ENCODE results near the gene OR10A7.
A peak's percentile ranks its signal among the peaks of the same experiment; 100 is the strongest.
"Not testable (repeated sequence)": the region's sequence is repeated elsewhere in the genome, so short reads cannot be mapped to it uniquely, and the experiment has no call there.

Gene OR10A7, protein sequence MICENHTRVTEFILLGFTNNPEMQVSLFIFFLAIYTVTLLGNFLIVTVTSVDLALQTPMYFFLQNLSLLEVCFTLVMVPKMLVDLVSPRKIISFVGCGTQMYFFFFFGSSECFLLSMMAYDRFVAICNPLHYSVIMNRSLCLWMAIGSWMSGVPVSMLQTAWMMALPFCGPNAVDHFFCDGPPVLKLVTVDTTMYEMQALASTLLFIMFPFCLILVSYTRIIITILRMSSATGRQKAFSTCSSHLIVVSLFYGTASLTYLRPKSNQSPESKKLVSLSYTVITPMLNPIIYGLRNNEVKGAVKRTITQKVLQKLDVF

DNA sequence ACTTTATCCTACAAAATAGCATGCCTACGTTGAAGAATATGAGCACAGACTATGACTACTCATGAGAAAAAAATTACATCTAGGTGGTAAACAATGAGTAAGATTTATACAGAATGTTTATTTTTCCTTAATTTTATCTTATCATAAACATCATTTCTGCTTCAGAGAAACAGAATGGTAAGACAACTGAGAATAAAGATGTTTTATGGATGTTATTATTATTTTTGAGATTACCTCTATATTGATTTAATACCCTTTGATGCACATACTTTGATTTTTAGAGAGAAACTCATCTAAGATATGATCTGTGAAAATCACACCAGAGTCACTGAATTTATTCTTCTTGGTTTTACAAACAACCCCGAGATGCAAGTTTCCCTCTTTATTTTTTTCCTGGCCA is at the start of gene OR10A7:
Gene OR10A7, plus strand, starts transcription at position 301 of the 400 bp plus-strand sequence. Its CDS starts 0 bp downstream, at position 301.
- no peak for DNase-seq (ENCODE audit: low read depth)

DNA sequence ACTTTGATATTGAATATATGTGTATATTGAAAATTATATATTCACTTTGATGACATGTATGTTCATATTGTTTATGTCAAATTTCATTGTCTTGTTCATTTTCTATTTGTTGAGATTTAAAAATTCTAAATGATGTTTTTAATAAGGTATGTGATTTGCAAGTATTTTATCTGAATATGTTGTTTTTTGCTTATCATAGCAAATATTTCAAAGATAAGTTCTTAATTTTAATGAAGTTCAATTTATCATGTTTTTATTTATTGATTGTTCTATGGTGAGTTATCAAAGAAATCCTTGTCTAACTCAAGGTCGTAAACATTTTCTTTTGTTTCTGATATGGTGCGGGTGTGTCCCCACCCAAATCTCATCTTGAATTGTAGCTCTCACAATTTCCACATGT is 49.4 kb upstream of the OR10A7 start:
- no peak for DNase-seq (ENCODE audit: low read depth)

DNA sequence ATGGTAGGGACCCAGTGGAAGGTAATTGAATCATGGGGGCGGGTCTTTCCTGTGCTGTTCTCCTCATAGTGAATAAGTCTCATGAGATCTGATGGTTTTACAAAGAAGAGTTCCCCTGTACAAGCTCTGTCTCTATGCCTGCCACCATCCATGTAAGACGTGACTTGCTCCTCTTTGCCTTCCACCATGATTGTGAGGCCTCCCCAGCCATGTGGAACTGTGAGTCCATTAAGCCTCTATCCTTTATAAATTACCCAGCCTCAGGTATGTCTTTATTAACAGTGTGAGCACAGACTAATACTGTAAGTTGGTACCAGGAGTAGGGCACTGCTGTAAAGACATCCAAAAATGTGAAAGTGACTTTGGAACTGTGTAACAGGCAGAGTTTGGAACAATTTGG is 49.0 kb upstream of the OR10A7 start:
- DNase-seq (ENCODE audit: low read depth): not testable (repeated sequence)

DNA sequence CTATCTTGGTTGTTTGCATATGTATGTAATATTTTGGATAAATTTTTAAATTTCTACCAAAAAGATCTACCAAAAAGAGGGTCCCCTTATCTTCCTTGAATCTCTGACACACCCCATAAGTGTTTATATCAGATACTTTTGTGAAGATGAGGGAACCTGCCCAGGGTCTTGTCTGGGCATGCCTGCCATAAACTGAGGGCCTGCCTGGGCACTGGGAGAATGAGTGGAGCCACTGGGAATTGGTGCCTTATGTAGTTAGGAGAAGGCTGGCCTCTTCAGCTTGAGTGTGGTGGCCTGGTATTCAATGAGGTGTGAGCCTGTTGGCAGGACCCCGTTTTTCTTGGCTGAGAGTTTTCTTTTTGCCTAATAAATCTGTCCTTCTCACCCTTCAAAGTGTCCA is 48.1 kb upstream of the OR10A7 start:
- no peak for DNase-seq (ENCODE audit: low read depth)

DNA sequence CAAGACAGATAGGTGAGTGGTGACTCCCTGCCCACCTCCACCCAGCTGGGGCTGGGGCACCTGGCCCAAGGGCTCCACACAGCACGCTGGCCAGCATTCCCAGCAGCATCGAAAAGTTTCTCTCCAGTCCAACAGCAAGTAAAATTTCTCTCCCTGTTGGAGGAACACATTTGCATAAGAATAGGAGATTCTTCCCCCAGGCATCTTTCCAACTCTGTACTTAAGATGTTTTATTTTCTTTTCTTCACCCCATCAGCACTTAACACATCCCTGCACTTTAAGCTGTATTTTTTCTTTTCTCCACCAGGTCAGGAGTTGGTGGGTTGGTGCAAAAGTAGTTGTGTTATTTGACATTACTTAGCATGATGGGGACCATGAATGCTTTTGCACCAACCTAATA is 47.4 kb upstream of the OR10A7 start:
- DNase-seq (ENCODE audit: low read depth): no peak

DNA sequence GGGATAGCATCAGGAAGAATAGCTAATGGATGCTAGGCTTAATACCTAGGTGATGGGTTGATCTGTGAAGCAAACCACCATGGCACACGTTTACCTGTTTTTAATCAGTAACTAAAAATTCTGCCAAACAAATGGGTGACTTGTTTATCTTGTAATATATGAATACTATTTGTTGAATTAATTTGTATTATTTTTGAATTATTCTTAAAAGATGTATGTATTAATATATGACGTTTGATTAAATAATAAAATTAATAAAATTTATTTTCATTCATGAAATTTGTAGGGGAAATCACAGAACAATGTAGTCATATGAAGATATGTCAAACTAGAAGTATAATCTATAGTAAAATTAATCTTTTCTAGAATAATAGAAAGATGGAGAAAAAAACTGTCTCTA is 32.3 kb upstream of the OR10A7 start:
- DNase-seq (ENCODE audit: low read depth): no peak

DNA sequence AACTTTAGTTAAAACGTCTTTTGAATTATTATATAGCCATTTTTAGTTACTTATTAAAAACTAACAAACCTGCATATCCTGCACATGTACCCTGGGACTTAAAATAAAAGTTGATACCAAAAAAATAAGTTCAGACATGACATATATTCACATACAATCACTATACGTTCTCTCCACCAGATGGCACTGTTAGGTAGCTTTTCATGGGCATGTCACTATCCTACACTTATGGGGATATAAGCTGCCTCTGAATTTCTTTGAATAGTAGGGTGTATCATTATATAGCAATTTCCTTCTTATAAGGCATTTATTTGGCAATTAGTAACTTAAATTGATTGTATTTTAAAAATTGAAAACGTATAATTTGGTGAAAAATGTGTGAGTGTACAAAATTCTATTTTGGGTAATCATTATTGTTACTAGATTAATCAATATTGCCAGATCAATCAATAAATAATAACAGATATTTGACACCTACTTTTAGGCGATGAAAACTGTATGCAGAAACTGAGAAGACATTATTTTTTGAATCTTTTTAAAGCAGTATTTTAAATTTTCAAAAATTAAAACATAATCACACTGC is 31.8 kb upstream of the OR10A7 start:
- DNase-seq (ENCODE audit: low read depth): peak; percentile 38

DNA sequence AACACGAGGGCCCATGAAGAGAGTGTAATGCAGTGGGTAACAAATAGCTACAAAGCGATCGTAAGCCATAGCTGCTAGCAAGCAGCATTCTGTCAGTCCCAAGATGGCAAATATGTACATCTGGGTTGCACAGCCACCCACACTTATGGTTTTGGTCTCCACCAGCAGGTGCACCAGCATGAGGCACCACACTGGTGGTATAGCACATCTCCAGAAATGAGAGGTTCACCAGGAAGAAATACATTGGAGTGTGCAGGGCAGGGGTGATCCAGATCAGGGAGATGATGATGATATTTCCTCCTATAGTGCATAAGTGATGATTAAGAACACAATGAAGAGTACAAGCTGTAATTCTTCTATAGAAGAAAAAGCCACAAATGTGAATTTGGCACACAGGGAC is 26.4 kb upstream of the OR10A7 start:
- no peak for DNase-seq (ENCODE audit: low read depth)

DNA sequence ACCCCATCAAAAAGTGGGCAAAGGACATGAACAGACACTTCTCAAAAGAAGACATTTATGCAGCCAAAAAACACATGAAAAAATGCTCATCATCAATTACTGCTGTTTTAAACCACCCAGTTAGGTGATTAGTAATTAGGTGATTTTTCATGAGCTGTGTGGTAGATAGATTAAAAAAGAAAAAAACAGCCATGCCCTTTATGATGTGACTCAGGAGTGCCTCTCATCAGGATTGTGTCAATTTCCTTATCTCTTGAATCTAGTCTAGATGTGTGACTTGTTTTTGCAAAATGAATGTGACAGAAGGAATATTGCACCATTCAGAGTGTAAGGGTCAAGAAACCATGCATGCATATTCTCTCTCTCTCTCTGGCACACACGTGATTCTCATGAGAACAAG is 5.7 kb downstream of the OR10A7 start:
- DNase-seq (ENCODE audit: low read depth): no peak

DNA sequence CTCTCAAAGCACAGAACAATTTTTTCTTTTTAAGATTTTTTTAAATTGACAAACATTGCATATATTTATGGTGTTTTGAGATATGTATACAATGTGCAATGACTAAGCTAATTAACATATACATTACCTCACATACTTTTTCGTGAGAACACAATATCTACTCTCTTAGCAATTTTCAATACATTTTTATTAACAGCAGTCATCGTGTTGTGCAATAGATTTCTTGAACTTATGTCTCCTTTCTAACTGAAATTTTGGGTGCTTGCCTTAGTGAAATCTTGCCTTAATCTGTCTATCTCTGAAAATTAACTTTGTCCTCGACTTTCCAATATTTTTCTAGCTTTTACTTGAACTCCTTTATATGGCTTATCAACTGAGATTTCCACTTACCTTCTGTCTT is 6.8 kb downstream of the OR10A7 start:
- DNase-seq (ENCODE audit: low read depth): no peak

DNA sequence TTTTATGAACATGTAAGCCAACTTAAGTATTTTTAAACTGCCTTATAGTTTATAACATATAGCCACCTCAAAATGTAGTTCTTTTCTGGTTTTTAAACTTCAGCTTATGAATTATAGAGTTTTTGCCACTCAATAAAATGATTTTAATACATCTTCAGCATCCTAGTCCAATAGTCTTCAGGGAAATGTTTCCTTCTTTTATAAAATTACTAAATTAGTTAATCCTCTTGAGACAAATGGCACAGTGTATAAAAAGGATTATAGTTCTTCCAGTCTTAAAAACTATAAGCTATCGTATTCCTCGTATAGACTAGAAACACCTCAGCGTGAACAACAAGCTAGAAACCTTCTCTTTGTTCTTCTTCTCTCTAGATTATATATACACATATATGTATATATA is 23.5 kb downstream of the OR10A7 start, which contains the start of gene OR6C74:
Gene OR6C74, plus strand, starts transcription at position 301 of the 400 bp plus-strand sequence. CDS start 2,679 bp downstream, outside the sequence.
- no peak for DNase-seq (ENCODE audit: low read depth)

DNA sequence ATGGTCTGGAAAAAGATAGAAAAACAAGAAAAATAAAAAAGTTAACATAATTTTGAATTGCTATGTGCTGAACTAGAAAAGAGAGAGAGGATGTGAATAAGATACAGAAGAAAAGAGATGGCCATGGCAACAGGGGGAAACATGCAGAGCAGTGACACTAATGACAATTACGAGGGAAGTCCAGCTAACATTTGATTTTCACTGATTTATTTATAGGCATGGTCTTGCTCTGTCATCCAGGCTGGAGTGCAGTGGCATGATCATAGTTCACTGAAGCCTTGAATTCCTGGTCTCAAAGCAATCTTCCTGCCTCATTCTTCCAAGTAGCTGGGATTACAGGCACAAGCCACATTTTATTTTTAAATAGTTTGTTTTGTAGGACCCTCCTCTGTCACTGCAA is 25.3 kb downstream of the OR10A7 start:
- DNase-seq (ENCODE audit: low read depth): no peak

DNA sequence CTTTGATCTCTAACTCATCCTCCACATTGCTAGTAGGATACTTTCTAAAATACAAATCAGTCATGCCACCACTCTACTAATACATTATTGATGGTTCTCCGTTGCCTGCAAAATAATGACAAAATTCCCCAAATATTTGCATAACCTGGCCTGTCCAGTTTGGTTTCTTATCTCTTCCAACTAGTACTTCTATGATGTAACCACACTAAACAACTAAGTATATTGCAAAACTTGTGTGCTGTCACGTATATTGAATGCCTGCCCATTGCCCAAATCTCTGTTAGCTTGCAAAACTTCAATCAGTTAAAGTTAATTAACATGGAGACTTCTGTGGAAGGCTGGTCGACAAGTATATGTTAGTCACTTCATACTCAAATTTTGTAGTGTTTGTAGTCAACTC is 30.1 kb downstream of the OR10A7 start:
- no peak for DNase-seq (ENCODE audit: low read depth)

DNA sequence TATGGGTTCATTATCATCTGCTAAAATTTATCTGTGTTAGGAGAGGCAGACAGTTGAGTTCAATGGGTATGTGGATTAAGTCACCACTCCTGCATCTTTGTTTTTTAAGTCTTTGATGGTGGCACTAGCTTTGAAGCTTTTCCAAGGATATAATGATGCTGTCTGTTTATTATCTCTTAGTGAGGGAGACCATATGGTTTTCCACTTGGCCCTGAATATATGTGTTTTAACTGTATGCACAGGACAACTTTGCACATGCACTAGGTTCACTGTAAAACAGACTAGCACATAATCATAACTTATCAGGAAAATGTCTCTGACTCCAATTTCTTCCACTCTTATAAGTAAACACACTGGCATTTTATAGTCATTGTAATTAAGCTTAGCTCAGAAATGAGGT is 32.5 kb downstream of the OR10A7 start:
- no peak for DNase-seq (ENCODE audit: low read depth)

DNA sequence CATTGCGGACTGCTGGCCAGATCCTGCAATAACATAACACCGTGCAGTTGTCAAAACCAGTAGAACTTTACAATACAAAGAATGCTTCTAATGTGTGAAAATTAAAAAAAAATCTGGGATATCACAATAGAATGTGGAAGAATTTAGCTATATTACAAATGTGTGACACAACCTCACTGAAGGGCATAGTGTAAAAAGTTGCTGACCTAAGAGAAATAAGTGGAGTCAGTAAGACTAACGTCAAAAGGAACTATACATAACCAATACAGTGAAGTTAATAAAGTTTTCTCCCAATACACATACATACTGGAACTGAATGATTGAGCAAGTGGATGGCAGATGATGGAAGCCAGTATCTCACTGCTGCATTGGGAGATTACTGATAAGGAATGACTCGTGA is 36.0 kb downstream of the OR10A7 start:
- no peak for DNase-seq (ENCODE audit: low read depth)

DNA sequence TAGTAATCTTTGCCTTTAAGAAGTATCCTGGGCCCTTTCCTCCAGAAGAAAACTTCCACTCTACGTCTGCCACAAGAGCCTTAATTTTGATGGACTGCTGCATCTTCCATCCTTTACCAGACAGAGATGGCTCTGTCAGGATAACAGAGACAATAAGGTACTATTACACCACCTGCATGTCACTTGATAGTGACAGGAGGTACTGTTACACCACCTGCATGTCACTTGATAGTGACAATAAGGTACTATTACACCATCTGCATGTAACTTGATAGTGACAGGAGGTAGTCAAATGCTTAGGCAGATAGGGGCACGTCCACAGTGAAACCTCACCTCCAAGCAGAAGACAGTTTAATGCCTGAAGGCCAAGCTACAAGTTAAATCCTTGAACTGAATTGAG is 37.5 kb downstream of the OR10A7 start:
- no peak for DNase-seq (ENCODE audit: low read depth)

Data from stromal cell of bone marrow (primary cell).